Calu3 (cell line): Measurements from ENCODE around the gene CSNK2A3. TPM values are rescaled to one million over a fixed set of nuclear protein-coding genes. Genes with fewer than 3 reads are reported as not detected.

ENCODE experiments used
- BruUV-seq: library from RNA; stranded (reverse); fragments of 400-500 nt; replicated peaks from 2 replicates; lab custom pipeline; 2021; lab: Mats Ljungman, UMichigan
- CTCF ChIA-PET: fragments of 300-600 bp; sonication (Branson Sonifier 250); formaldehyde crosslinking; loops from one replicate; lab custom pipeline; 2022; ENCODE audit warnings: antibody characterized with exemption; lab: Charles Lee
- DNase-seq: peaks from one replicate; pipeline ENCODE4 v3.0.0; 2022
- H3K27ac Mint-ChIP-seq: one replicate; pipeline ENCODE4 v1.8.0; 2022; ENCODE audit warnings: mixed read lengths; ENCODE audit not compliant: unreplicated experiment
- H3K27me3 Mint-ChIP-seq: one replicate; pipeline ENCODE4 v1.8.0; 2022; ENCODE audit warnings: mixed read lengths; ENCODE audit not compliant: unreplicated experiment
- H3K36me3 Mint-ChIP-seq: one replicate; pipeline ENCODE4 v1.8.0; 2022; ENCODE audit warnings: mild to moderate bottlenecking, moderate library complexity, mixed read lengths; ENCODE audit not compliant: insufficient read depth, unreplicated experiment
- H3K4me1 Mint-ChIP-seq: one replicate; pipeline ENCODE4 v1.8.0; 2022; ENCODE audit warnings: mild to moderate bottlenecking, low read depth, mixed read lengths; ENCODE audit not compliant: unreplicated experiment
- H3K4me3 Mint-ChIP-seq: one replicate; pipeline ENCODE4 v1.8.0; 2022; ENCODE audit warnings: mild to moderate bottlenecking, low read depth, moderate library complexity, mixed read lengths; ENCODE audit not compliant: unreplicated experiment
- H3K9me3 Mint-ChIP-seq: one replicate; pipeline ENCODE4 v1.8.0; 2022; ENCODE audit warnings: low read depth, mixed read lengths; ENCODE audit not compliant: unreplicated experiment
- intact Hi-C: fragments of 100-400 bp; cut with micrococcal nuclease; formaldehyde crosslinking; loops from one replicate; pipeline ENCODE4 v1.10.0; 2022; ENCODE audit not compliant: unreplicated experiment
- total RNA-seq: library from RNA; stranded (reverse); gene quantifications from 2 replicates; pipeline ENCODE4 v1.2.3, GENCODE V29; 2022
- TF ChIP-seq, protein P1 (sequence below): fragments of 200-600 bp; IDR thresholded peaks from one replicate; pipeline ENCODE4 v1.8.0; 2022; ENCODE audit warnings: antibody characterized with exemption; ENCODE audit not compliant: unreplicated experiment

CSNK2A3 gene
- total RNA-seq, 1 experiment from 2014 or later = 1.1 TPM

DNA sequence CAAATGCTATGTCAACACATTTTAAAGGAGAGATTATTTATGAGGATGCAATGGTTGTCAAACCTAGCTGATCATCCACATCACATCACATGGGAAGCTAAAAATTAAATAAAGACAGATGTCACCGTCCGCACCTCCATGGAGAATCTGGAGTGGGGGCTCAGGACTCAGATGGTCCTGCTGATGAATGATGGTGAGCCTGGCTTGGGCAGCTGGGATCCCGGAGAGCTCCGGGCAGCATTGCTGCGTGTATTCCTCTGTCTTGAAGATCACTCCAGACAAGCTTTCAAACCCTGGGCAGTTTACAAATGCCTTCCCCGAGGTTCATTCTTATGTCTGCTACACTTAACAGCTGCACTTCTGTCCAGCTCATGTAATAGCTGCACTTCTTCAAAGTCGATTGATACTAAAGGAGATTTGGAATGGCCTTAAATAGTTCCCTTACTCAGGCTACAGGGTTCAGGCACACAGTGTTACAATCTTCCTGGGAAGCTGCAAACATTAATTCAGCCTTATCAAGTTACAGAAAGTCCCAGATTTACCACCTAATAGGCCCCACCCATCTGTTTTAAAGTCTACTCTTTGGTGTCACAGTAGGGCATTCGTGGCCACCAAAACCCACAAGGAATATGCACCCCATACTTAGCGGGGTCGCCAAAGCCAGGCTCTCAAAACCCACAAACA is 34.7 kb upstream of the CSNK2A3 start:
- Mint-ChIP-seq H3K9me3 (no peaks in the 10 kb centered on the region), H3K27me3 (no peaks in the 10 kb centered on the region), H3K4me3 (no peak overlapping the region), H3K36me3 (no peaks in the 10 kb centered on the region), H3K4me1 (peaks cover 39% of the 10 kb centered on the region), H3K27ac (no peak overlapping the region)
- no TSS peak for BruUV-seq
- intact Hi-C loops = loop anchor here (5.0 kb wide), 1 partner anchor 400 kb away; no protein-coding TSS in a partner anchor
- CTCF ChIA-PET = no interaction called here
- DNase-seq = no peak
- TF ChIP-seq, protein P1, sequence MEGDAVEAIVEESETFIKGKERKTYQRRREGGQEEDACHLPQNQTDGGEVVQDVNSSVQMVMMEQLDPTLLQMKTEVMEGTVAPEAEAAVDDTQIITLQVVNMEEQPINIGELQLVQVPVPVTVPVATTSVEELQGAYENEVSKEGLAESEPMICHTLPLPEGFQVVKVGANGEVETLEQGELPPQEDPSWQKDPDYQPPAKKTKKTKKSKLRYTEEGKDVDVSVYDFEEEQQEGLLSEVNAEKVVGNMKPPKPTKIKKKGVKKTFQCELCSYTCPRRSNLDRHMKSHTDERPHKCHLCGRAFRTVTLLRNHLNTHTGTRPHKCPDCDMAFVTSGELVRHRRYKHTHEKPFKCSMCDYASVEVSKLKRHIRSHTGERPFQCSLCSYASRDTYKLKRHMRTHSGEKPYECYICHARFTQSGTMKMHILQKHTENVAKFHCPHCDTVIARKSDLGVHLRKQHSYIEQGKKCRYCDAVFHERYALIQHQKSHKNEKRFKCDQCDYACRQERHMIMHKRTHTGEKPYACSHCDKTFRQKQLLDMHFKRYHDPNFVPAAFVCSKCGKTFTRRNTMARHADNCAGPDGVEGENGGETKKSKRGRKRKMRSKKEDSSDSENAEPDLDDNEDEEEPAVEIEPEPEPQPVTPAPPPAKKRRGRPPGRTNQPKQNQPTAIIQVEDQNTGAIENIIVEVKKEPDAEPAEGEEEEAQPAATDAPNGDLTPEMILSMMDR = no peak

DNA sequence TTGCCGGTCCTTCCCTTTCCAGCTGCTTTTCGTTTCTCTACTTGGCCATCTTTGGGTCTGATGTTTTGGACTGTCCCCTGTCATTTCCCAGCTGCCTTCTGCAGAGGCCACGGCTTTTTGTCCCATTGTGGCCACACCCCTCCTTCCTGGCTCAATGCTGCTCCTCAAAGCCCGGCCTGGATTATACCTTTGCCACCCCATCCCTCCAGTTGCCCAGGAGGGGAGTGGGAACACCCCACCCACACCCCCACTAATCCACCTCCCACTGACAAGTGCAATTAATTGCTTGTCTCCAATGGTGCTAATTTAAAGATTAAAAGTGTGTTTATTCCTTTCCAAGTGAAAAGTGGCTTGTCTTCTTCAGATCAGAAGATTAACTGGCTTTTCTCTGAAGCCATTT is 34.2 kb upstream of the CSNK2A3 start:
- TF ChIP-seq, protein P1 = no peak
- H3K27ac Mint-ChIP-seq = no peak overlapping the region
- no peaks in the 10 kb centered on the region for H3K36me3 Mint-ChIP-seq
- BruUV-seq = no TSS peak
- CTCF ChIA-PET = no interaction called here
- no peaks in the 10 kb centered on the region for H3K27me3 Mint-ChIP-seq
- intact Hi-C loops = loop anchor here (5.0 kb wide), 1 partner anchor 400 kb away; no protein-coding TSS in a partner anchor
- H3K4me1 Mint-ChIP-seq = peaks cover 39% of the 10 kb centered on the region
- H3K9me3 Mint-ChIP-seq = no peaks in the 10 kb centered on the region
- H3K4me3 Mint-ChIP-seq = no peak overlapping the region
- no peak for DNase-seq

DNA sequence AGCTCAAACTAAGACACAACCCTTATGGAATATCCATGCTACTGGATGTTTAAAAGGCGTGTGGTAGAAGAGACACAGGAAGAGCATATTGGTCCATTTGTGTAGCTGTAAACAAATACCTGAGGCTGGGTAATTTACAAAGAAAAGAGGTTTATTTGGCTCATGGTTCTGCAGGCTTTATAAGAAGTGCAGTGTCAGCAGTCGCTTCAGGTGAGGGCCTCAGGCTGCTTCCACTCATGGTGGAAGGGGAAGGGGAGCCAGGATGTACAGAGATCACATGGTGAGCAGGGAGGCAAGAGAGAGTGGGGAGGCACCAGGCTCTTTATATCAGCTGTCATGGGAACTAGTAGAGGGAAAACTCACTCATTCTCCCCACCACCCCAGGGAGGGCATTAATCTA is 31.8 kb upstream of the CSNK2A3 start:
- H3K36me3 Mint-ChIP-seq = no peaks in the 10 kb centered on the region
- DNase-seq = no peak
- CTCF ChIA-PET = no interaction called here
- H3K4me3 Mint-ChIP-seq = no peak overlapping the region
- BruUV-seq = no TSS peak
- H3K27me3 Mint-ChIP-seq = no peaks in the 10 kb centered on the region
- no peaks in the 10 kb centered on the region for H3K9me3 Mint-ChIP-seq
- intact Hi-C loops = loop anchor here (5.0 kb wide), 1 partner anchor 402 kb away; no protein-coding TSS in a partner anchor
- peaks cover 24% of the 10 kb centered on the region for H3K4me1 Mint-ChIP-seq
- H3K27ac Mint-ChIP-seq = no peak overlapping the region
- TF ChIP-seq, protein P1 = no peak

DNA sequence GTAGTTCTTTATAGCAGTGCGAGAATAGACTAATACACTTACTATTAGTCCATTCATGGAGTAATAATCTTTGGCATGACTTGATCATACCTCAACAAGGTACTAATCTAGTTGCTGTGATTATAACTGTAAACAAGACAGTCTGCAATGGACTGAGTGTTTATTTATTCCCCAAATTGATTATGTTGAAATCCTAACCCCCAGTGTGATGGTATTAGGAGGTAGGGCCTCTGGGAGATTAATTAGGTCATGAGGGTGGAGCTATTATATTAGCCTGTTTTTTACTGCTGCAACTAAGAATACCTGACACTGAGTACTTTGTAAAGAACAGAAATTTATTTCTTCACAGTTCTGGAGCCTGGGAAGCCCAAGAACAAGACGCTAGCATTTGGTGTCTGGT is 30.9 kb upstream of the CSNK2A3 start:
- Mint-ChIP-seq H3K4me3 (no peak overlapping the region), H3K36me3 (no peaks in the 10 kb centered on the region), H3K27me3 (no peaks in the 10 kb centered on the region), H3K9me3 (no peaks in the 10 kb centered on the region), H3K27ac (no peak overlapping the region), H3K4me1 (peaks cover 18% of the 10 kb centered on the region)
- DNase-seq = no peak
- no TSS peak for BruUV-seq
- CTCF ChIA-PET = no interaction called here
- TF ChIP-seq, protein P1 = no peak
- intact Hi-C loops = no loop called here
